Muscle of arm (tissue), 12 donors: ENCODE results near the gene FBXO8. TPM values are rescaled to one million over a fixed set of nuclear protein-coding genes. Genes with fewer than 3 reads are reported as not detected.

Source experiments
- DNase-seq: peaks from one replicate; pipeline ENCODE4 v3.0.0-alpha.2; 2013
- polyA plus RNA-seq, 12 donors: library from polyadenylated mRNA; unstranded; fragments of 120-200 nt; gene quantifications; one replicate each; pipeline ENCODE4 v1.2.1, GENCODE V29; 2013; ENCODE audit not compliant: insufficient read length in 12 of 12

The FBXO8 gene
- polyA plus RNA-seq, 12 donors: 13.6 to 27.6 (median 16.6) TPM; not detected in 1

- no peak for DNase-seq
Measured at GRCh38 chr4:174254613-174255012, 28.9 kb downstream of the FBXO8 start.

- DNase-seq: no peak
Measured at GRCh38 chr4:174252412-174252811, 31.1 kb downstream of the FBXO8 start.

- no peak for DNase-seq
Measured at GRCh38 chr4:174248407-174248806, 35.1 kb downstream of the FBXO8 start.

GRCh38 chr4:174245714-174246113 lies 37.8 kb downstream of the FBXO8 start:
- no peak for DNase-seq

GRCh38 chr4:174244441-174244840 lies 39.0 kb downstream of the FBXO8 start:
- no peak for DNase-seq

GRCh38 chr4:174241162-174241561 lies 42.3 kb downstream of the FBXO8 start:
- DNase-seq: no peak

- no peak for DNase-seq
Measured at GRCh38 chr4:174236359-174236758, 47.1 kb downstream of the FBXO8 start.

GRCh38 chr4:174230680-174231079 lies 52.8 kb downstream of the FBXO8 start:
- DNase-seq: no peak

- no peak for DNase-seq
Measured at GRCh38 chr4:174230148-174230547, 53.3 kb downstream of the FBXO8 start.

GRCh38 chr4:174228988-174229387 lies 54.5 kb downstream of the FBXO8 start:
- no peak for DNase-seq

- no peak for DNase-seq
Measured at GRCh38 chr4:174225349-174226049, 58.0 kb downstream of the FBXO8 start.

GRCh38 chr4:174224550-174224949 lies 58.9 kb downstream of the FBXO8 start:
- no peak for DNase-seq

GRCh38 chr4:174222266-174222872 lies 61.1 kb downstream of the FBXO8 start:
- DNase-seq: no peak

- no peak for DNase-seq
Measured at GRCh38 chr4:174218127-174218790, 65.2 kb downstream of the FBXO8 start.

GRCh38 chr4:174217273-174218126 lies 66.0 kb downstream of the FBXO8 start:
- no peak for DNase-seq

- DNase-seq: no peak
Measured at GRCh38 chr4:174216799-174217272, 66.6 kb downstream of the FBXO8 start.

- no peak for DNase-seq
Measured at GRCh38 chr4:174215961-174216680, 67.3 kb downstream of the FBXO8 start.

GRCh38 chr4:174215057-174215456 lies 68.4 kb downstream of the FBXO8 start:
- DNase-seq: no peak

GRCh38 chr4:174214101-174214878 lies 69.2 kb downstream of the FBXO8 start:
- DNase-seq: no peak

GRCh38 chr4:174213731-174214100 lies 69.8 kb downstream of the FBXO8 start:
- DNase-seq: no peak

- DNase-seq: no peak
Measured at GRCh38 chr4:174212061-174212460, 71.4 kb downstream of the FBXO8 start.
